Activated CD4-positive, alpha-beta T cell treated with anti-CD3 and anti-CD28 coated beads, Interleukin-2, amount 50 U/mL, for 48 hours (primary cell): ENCODE measurements around the gene OS9.

ENCODE experiments used
- DNase-seq, 2 experiments: peaks; one replicate each; pipeline ENCODE4 v3.0.0-alpha.2; 2020

Gene OS9

GRCh38 chr12:57753756-57754337 lies 59.9 kb downstream of the OS9 start:
- no peak for DNase-seq

GRCh38 chr12:57754411-57755193 lies 60.7 kb downstream of the OS9 start, which contains the start of gene MARCHF9:
TSS of gene MARCHF9 (plus strand) at chr12:57755103. CDS start at chr12:57755529, 426 bp downstream.
- peak; percentile 88 to 93 for DNase-seq

GRCh38 chr12:57755194-57755453 lies 61.2 kb downstream of the OS9 start:
- no peak for DNase-seq

- DNase-seq: peak; percentile 25 to 41
Measured at GRCh38 chr12:57755454-57756372, 61.8 kb downstream of the OS9 start.

GRCh38 chr12:57756406-57757341 lies 62.7 kb downstream of the OS9 start:
- peak; percentile 74 to 82 for DNase-seq

GRCh38 chr12:57757771-57758170 lies 63.8 kb downstream of the OS9 start:
- no peak for DNase-seq

GRCh38 chr12:57758552-57759359 lies 64.8 kb downstream of the OS9 start:
- no peak for DNase-seq

GRCh38 chr12:57759360-57759980 lies 65.5 kb downstream of the OS9 start:
- DNase-seq: peak; percentile 30 to 51

GRCh38 chr12:57760347-57760982 lies 66.5 kb downstream of the OS9 start:
- no peak for DNase-seq

GRCh38 chr12:57761391-57761998 lies 67.6 kb downstream of the OS9 start:
- DNase-seq: no peak

GRCh38 chr12:57762463-57762862 lies 68.5 kb downstream of the OS9 start:
- no peak for DNase-seq

GRCh38 chr12:57763881-57764661 lies 70.1 kb downstream of the OS9 start:
- no peak for DNase-seq

- DNase-seq: peak; percentile 47 to 58
Measured at GRCh38 chr12:57764662-57765002, 70.7 kb downstream of the OS9 start.

GRCh38 chr12:57765003-57765697 lies 71.2 kb downstream of the OS9 start:
- DNase-seq: peak; percentile 67 to 76

GRCh38 chr12:57765698-57766463 lies 71.9 kb downstream of the OS9 start:
- DNase-seq: peak in 1 of 2 experiments; percentile 31

GRCh38 chr12:57766464-57767304 lies 72.8 kb downstream of the OS9 start, which contains the start of gene CYP27B1:
TSS of gene CYP27B1 (minus strand) at chr12:57767078. CDS start at chr12:57767041, 37 bp downstream.
- peak; percentile 27 to 38 for DNase-seq

- no peak for DNase-seq
Measured at GRCh38 chr12:57767305-57767698, 73.4 kb downstream of the OS9 start.
